SKM-1 (cell line): ENCODE measurements around the gene HNRNPU.
A peak's percentile ranks its signal among the peaks of the same experiment; 100 is the strongest.
"Not testable (repeated sequence)": the region's sequence is repeated elsewhere in the genome, so short reads cannot be mapped to it uniquely, and the experiment has no call there.

Source experiments
- DNase-seq: peaks from one replicate; lab custom pipeline; 2025; ENCODE audit not compliant: unreplicated experiment; lab: John Stamatoyannopoulos, UW

HNRNPU gene

GRCh38 chr1:244840219-244840794 lies 24.0 kb downstream of the HNRNPU start:
- no peak for DNase-seq

- no peak for DNase-seq
Measured at GRCh38 chr1:244839656-244840055, 24.7 kb downstream of the HNRNPU start.

GRCh38 chr1:244837597-244838258 lies 26.6 kb downstream of the HNRNPU start:
- DNase-seq = no peak

GRCh38 chr1:244836584-244836983 lies 27.8 kb downstream of the HNRNPU start:
- DNase-seq = no peak

GRCh38 chr1:244836135-244836521 lies 28.2 kb downstream of the HNRNPU start:
- DNase-seq = no peak

GRCh38 chr1:244835276-244836134 lies 28.8 kb downstream of the HNRNPU start, which contains the start of gene COX20:
Gene COX20 (plus strand): TSS chr1:244835658. CDS start chr1:244835715, 57 bp downstream.
- DNase-seq = peak; percentile 98

- peak; percentile 99 for DNase-seq
Measured at GRCh38 chr1:244834543-244835275, 29.6 kb downstream of the HNRNPU start.

DNA sequence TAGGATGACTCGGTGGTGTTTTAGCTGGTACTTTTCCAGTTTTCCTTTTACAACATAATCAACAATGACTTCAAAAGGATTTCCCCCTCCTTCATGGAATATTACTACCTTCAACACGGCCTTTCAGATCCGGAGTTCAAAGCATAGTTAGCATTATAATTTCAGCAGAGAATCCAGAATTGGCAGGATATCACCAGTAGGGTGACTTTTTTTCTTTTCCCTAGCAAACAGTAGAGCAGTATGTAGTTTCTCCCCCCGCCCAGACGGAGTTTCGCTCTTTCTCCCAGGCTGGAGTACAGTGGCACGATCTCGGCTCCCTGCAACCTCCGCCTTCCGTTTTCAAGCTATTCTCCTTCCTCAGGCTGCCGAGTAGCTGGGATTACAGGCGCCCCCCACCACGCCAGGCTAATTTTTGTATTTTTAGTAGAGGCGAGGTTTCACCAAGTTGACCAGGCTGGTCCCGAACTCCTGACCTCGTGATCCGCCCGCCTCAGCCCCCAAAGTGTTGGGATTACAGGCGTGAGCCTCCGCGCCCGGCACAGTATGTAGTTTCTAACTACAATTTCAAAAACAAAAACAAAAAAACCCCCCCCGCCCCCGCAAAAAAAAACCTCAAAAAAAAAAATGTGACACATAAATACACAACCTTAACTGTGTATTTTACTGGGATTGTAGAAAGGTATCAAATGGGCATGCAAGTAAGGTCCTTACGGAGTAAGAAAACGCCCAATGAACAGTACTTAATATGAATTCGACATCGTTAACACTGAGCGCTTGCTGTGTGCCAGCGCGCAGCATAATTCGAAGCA lies 30.4 kb downstream of the HNRNPU start:
- DNase-seq = peak; percentile 85

DNA sequence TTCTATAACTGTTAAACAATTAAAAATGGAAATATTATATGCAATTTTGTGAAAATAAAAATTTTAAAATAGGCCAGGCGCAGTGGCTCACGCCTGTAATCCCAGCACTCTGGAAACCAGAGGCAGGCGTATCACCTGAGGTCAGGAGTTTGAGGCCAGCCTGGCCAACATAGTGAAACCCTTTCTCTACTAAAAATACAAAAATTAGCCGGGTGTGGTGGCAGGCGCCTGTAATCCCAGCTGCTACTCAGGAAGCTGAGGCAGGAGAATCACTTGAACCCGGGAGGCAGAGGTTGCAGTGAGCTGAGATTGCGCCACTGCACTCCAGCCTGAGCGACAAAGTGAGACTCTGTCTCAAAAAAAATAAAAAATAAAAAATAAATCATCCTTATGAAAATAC lies 31.1 kb downstream of the HNRNPU start:
- not testable (repeated sequence) for DNase-seq

GRCh38 chr1:244830639-244831038 lies 33.7 kb downstream of the HNRNPU start:
- no peak for DNase-seq

- DNase-seq = no peak
Measured at GRCh38 chr1:244826712-244827111, 37.6 kb downstream of the HNRNPU start.

DNA sequence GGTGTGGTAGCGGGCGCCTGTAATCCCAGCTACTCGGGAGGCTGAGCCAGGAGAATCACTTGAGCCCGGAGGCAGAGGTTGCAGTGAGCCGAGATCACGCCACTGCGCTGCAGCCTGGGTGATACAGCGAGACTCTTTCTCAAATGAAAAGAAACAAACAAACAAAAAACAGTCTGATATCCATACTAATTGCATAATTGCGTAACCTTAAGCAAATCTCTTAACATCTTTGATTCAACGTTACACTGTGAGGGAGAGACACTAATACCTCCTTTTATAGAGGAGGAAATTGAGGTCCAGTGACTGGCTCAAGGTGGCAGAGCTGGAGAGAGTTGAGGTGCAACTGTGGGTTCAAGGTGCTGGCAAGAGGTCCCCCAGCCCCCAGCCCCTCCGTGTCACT lies 41.5 kb downstream of the HNRNPU start:
- no peak for DNase-seq

GRCh38 chr1:244821134-244821533 lies 43.2 kb downstream of the HNRNPU start:
- no peak for DNase-seq

DNA sequence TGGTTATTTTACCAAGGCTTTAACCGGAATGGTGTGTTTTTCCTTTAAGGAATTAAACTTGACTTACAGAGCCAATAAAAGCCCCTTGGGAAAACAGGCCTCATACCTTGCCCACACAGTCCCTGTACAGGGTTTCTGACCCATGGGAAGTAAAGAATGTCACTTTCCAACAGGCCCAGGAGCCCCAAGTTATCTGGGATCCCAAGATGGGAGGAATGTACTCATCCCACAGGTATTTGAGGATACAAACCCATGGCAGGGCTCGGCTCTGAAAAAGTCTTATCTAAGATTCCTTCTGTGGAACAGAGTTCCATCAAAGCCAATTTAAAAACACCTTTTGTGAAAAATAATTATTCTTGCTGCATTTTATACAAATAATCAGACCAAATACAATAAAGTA lies 44.2 kb downstream of the HNRNPU start:
- DNase-seq = no peak

DNA sequence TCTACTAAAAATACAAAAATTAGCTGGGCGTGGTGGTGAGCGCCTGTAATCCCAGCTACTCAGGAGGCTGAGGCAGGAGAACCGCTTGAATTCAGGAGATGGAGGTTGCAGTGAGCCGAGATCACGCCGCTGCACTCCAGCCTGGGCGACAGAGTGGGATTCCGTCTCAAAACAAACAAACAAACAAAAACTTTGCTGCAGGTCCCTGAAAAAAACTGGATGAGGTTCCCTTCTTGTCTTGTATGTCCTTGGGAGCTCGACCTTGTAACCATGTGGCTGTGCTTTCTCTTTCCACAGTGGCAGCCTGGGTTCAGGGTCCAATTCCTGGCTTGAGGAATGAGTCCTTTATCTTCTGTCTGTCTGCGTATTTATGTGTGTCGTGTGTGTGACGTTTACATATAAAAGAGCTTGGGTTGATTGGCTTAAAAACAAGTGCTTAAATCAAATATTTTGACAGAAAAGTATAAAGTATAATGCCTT lies 46.9 kb downstream of the HNRNPU start:
- no peak for DNase-seq

- DNase-seq = peak; percentile 88
Measured at GRCh38 chr1:244815600-244816099, 48.7 kb downstream of the HNRNPU start.

DNA sequence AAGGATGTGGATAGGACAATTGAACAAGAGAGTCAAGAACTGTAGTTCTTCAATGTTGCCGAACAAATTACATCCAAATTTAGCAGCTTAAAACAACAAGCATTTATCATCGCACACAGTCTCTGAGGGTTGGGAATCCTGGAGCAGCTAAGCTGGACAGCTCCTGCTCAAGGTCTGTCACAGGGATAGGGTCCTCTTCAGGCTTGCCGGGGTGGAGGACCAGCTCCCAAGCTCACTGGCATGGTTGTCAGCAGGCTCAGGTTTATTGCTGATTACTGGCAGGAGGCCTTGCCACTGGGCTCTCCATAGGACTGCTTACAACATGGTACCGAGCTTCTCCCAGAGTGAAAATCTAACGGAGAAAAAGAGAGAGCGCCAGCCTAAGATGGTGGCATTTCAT lies 51.0 kb downstream of the HNRNPU start:
- DNase-seq = no peak

- no peak for DNase-seq
Measured at GRCh38 chr1:244810221-244810620, 54.1 kb downstream of the HNRNPU start.

DNA sequence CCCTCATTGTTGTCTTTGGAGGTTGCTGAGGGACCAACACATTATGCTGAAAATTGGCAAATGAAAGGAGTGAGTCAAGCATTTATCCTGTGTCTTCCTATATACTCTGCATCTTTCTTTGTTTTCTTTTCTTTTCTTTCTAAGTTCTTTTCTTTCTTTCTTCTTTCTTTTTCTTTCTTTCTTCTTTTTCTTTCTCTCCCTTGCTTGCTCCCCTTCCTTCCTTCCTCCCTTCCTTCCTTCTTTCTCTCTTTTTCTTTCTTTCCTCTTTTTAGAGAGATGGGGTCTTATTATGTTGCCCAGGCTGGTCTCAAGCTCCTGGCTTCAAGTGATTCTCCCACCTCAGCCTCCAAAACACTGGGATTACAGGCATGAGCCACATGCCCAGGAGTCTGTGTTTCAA lies 57.2 kb downstream of the HNRNPU start:
- DNase-seq = no peak

DNA sequence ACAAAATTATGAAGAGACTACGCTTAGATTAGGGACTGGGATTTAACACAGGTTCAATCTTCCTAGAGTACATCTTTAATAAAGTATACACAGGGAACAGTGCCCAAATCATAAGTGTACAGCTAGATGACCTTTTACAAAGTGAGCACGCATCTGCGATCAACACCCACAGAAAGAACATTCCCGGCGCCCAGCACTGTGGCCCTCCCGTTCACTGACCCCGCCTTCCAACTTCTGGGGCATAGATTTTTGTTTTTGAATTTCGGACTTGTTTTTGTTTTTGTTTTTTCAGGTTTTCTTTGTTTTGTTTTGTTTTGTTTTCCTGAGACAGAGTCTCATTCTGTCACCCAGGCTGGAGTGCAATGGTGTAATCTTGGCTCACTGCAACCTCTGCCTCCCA lies 59.5 kb downstream of the HNRNPU start:
- no peak for DNase-seq
